Measurements from ENCODE around the gene NPFFR1. TPM values are rescaled to one million over a fixed set of nuclear protein-coding genes. Genes with fewer than 3 reads are reported as not detected.
A peak's percentile ranks its signal among the peaks of the same experiment; 100 is the strongest.

NPFFR1 gene
- total RNA-seq, 4 donors from 2014 or later = 0.03 TPM; not detected in 3

DNA sequence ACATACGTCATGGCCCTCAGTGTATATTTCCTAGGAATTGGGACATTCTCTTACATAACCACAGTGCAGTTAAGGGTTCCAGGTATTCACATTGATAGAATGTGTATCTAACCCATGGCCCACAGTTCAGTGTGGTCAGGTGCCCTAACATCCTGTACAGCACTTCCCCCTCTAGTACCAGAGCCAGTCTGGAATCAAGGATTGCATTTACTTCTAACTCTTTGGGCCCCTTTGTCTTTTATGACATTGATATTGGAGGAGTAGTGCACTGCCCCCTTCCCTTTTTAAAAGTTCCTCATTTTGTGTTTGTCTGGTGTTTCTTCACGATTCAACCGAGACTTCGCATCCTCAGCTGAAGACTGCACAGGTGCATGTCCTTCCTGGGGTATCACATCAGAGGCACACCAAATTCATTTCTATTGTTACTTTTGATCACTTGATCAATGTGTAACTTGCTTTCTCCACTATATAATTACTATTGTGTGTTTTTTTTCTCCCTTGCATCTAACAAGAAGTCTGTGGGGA lies 22.4 kb upstream of the NPFFR1 start:
- Histone ChIP-seq H3K9me3 (no peaks in the 10 kb centered on the region), H3K27me3 (no peaks in the 10 kb centered on the region), H3K4me1 (no peaks in the 10 kb centered on the region), H3K4me3 (no peak overlapping the region), H3K27ac (no peak overlapping the region), H3K36me3 (peaks cover 0 to under 1% of the 10 kb centered on the region in 2 donors)
- ATAC-seq = no peak
- intact Hi-C loops (cut with DNase I; ENCODE audit: low total_unique reads) (no loop called here), in situ Hi-C loops (cut with MboI; ENCODE audit: low sequenced_read_pairs in 4 of 4) (no loop called here)
- DNase-seq = no peak
- TF ChIP-seq, protein P1, sequence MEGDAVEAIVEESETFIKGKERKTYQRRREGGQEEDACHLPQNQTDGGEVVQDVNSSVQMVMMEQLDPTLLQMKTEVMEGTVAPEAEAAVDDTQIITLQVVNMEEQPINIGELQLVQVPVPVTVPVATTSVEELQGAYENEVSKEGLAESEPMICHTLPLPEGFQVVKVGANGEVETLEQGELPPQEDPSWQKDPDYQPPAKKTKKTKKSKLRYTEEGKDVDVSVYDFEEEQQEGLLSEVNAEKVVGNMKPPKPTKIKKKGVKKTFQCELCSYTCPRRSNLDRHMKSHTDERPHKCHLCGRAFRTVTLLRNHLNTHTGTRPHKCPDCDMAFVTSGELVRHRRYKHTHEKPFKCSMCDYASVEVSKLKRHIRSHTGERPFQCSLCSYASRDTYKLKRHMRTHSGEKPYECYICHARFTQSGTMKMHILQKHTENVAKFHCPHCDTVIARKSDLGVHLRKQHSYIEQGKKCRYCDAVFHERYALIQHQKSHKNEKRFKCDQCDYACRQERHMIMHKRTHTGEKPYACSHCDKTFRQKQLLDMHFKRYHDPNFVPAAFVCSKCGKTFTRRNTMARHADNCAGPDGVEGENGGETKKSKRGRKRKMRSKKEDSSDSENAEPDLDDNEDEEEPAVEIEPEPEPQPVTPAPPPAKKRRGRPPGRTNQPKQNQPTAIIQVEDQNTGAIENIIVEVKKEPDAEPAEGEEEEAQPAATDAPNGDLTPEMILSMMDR (IDR thresholded peaks at IDR 0.05 in 4 of 5, conservative IDR thresholded peaks at IDR 0.05 in 1 of 5) = no peak
- no peak for TF ChIP-seq POLR2A (IDR thresholded peaks at IDR 0.05)

DNA sequence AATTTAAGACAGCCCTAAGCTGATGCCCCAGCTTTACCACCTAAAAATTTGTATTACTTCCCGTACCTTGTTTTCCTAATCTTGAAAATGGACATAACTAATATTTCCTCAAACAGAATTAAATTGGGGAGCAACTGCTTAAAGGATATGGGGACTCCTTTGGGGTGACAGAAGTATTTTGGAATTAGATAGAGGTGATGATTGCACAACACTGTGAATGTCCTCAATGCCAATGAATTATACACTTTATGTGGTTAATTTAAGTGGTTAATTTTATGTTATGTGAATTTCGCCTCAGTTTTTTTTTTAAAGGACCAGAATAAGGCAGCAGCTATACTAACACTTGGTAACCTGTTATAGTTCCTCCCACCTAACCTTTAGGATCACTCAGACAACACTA lies 19.9 kb upstream of the NPFFR1 start:
- intact Hi-C loops (cut with DNase I; ENCODE audit: low total_unique reads) (no loop called here), in situ Hi-C loops (cut with MboI; ENCODE audit: low sequenced_read_pairs in 4 of 4) (no loop called here)
- no peak for ATAC-seq
- no peaks in the 10 kb centered on the region for H3K9me3 ChIP-seq
- DNase-seq = no peak
- no peak for TF ChIP-seq POLR2A (IDR thresholded peaks at IDR 0.05)
- TF ChIP-seq, protein P1 (IDR thresholded peaks at IDR 0.05 in 4 of 5, conservative IDR thresholded peaks at IDR 0.05 in 1 of 5) = no peak
- no peaks in the 10 kb centered on the region for H3K27me3 ChIP-seq
- peaks cover 0 to 8% of the 10 kb centered on the region in 2 donors for H3K36me3 ChIP-seq
- H3K4me3 ChIP-seq = no peak overlapping the region
- H3K4me1 ChIP-seq = no peaks in the 10 kb centered on the region
- H3K27ac ChIP-seq = no peak overlapping the region

GRCh38 chr10:70302292-70302691 lies 18.5 kb upstream of the NPFFR1 start:
- peaks cover 0 to under 1% of the 10 kb centered on the region in 2 donors for H3K4me1 ChIP-seq
- in situ Hi-C loops (cut with MboI; ENCODE audit: low sequenced_read_pairs in 4 of 4) (no loop called here), intact Hi-C loops (cut with DNase I; ENCODE audit: low total_unique reads) (no loop called here)
- H3K36me3 ChIP-seq = peaks cover 0 to 8% of the 10 kb centered on the region in 2 donors
- no peak for DNase-seq
- peak overlapping the region in 3 of 4 donors; percentile 18 to 50 (median 34) for H3K27ac ChIP-seq
- H3K4me3 ChIP-seq = no peak overlapping the region
- no peak for TF ChIP-seq POLR2A (IDR thresholded peaks at IDR 0.05)
- TF ChIP-seq, protein P1 (IDR thresholded peaks at IDR 0.05 in 4 of 5, conservative IDR thresholded peaks at IDR 0.05 in 1 of 5) = no peak
- no peaks in the 10 kb centered on the region for H3K9me3 ChIP-seq
- ATAC-seq = peak; percentile 60 to 73
- H3K27me3 ChIP-seq = no peaks in the 10 kb centered on the region

GRCh38 chr10:70300908-70301597 lies 17.2 kb upstream of the NPFFR1 start:
- H3K4me1 ChIP-seq = peaks cover 4 to 13% of the 10 kb centered on the region in 2 donors
- no peak overlapping the region for H3K27ac ChIP-seq
- in situ Hi-C loops (cut with MboI; ENCODE audit: low sequenced_read_pairs in 4 of 4) = no loop called here
- intact Hi-C loops (cut with DNase I; ENCODE audit: low total_unique reads) = loop anchor here (1.0 kb wide), 1 partner anchor 47 kb away; no protein-coding TSS in a partner anchor
- TF ChIP-seq, protein P1 (IDR thresholded peaks at IDR 0.05 in 4 of 5, conservative IDR thresholded peaks at IDR 0.05 in 1 of 5) = no peak
- TF ChIP-seq POLR2A (IDR thresholded peaks at IDR 0.05) = no peak
- H3K36me3 ChIP-seq = peaks cover 0 to 8% of the 10 kb centered on the region in 2 donors
- DNase-seq = no peak
- no peaks in the 10 kb centered on the region for H3K9me3 ChIP-seq
- ATAC-seq = no peak
- no peak overlapping the region for H3K4me3 ChIP-seq
- H3K27me3 ChIP-seq = no peaks in the 10 kb centered on the region
